Endothelial cell of umbilical vein (primary cell): ENCODE data around the gene ZSWIM4. TPM values are rescaled to one million over a fixed set of nuclear protein-coding genes. Genes with fewer than 3 reads are reported as not detected.
A peak's percentile ranks its signal among the peaks of the same experiment; 100 is the strongest.

ENCODE experiments used
- BruUV-seq: library from RNA; stranded (reverse); fragments of 400-500 nt; replicated peaks from 2 replicates; lab custom pipeline; 2021; lab: Mats Ljungman, UMichigan
- CTCF ChIA-PET: fragments of 300-600, 350-600 bp; sonication (Branson Sonifier 250); formaldehyde crosslinking; loops from one replicate; lab custom pipeline; 2021; ENCODE audit warnings: antibody characterized with exemption, inconsistent platforms; lab: Charles Lee
- POLR2A ChIA-PET: fragments of 300-600, 350-600 bp; sonication (Branson Sonifier 250); formaldehyde crosslinking; loops from one replicate; lab custom pipeline; 2021; ENCODE audit warnings: antibody characterized with exemption, inconsistent platforms; lab: Charles Lee
- DNase-seq: peaks from one replicate; pipeline ENCODE4 v3.0.0-alpha.2; 2011; ENCODE audit warnings: low read depth, low spot score
- FAIRE-seq: peaks from 2 replicates; lab custom pipeline; 2011; peaks lifted over from hg19 to GRCh38; lab: Jason Lieb, UNC
- H2AFZ ChIP-seq: 2 replicates; pipeline ENCODE4 v1.6.0; 2012; ENCODE audit warnings: low read depth, low read length, control low read depth, inconsistent platforms
- H3K27ac ChIP-seq: 2 replicates; pipeline ENCODE4 v1.5.1; 2011; ENCODE audit warnings: low read depth, mild to moderate bottlenecking, control low read depth, low read length, moderate library complexity; ENCODE audit not compliant: insufficient read depth
- H3K27me3 ChIP-seq, 2 experiments: 2 replicates each; pipeline versions ENCODE4 v1.6.0 to v1.6.1; 2011; ENCODE audit warnings: low read length in 2 of 2, mixed read lengths in 1 of 2; ENCODE audit not compliant: control insufficient read depth in 2 of 2, insufficient read depth in 2 of 2
- H3K36me3 ChIP-seq, 2 experiments: 2 replicates in 1 of 2; 3 replicates in 1 of 2; pipeline ENCODE4 v1.5.1; 2011; ENCODE audit warnings: low read length in 2 of 2, mild to moderate bottlenecking in 1 of 2, moderate library complexity in 1 of 2; ENCODE audit not compliant: control insufficient read depth in 2 of 2, insufficient read depth in 2 of 2; ENCODE audit errors: extremely low read depth in 1 of 2
- H3K4me1 ChIP-seq: 3 replicates; pipeline ENCODE4 v1.5.1; 2011; ENCODE audit warnings: mild to moderate bottlenecking, low read length; ENCODE audit not compliant: control insufficient read depth, insufficient read depth; ENCODE audit errors: extremely low read depth
- H3K4me2 ChIP-seq: 2 replicates; pipeline ENCODE4 v1.6.1; 2011; ENCODE audit warnings: low read length, control low read depth, mixed read lengths; ENCODE audit not compliant: insufficient read depth
- H3K4me3 ChIP-seq, 3 experiments: fragments of 200-600 bp in 1 of 3; sonication (generic), shearing (Covaris generic) in 1 of 3; replicated peaks in 1 of 3; 2 replicates each; pipeline ENCODE4 v1.5.1; 2011 to 2016; ENCODE audit warnings: control low read depth in 3 of 3, low read length in 3 of 3, mild to moderate bottlenecking in 2 of 3, inconsistent platforms in 1 of 3, low read depth in 1 of 3, moderate library complexity in 1 of 3; ENCODE audit not compliant: insufficient read depth in 1 of 3
- H3K79me2 ChIP-seq: 2 replicates; pipeline ENCODE4 v1.6.0; 2012; ENCODE audit warnings: low read length, inconsistent platforms; ENCODE audit not compliant: control insufficient read depth, insufficient read depth
- H3K9ac ChIP-seq: replicated peaks from 2 replicates; pipeline ENCODE3; 2011; ENCODE audit warnings: low read length, control low read depth; ENCODE audit not compliant: insufficient read depth; ENCODE audit errors: extremely low read depth
- H3K9me1 ChIP-seq: replicated peaks from 3 replicates; pipeline ENCODE4 v1.6.0; 2011; ENCODE audit warnings: mild to moderate bottlenecking, low read length; ENCODE audit not compliant: control insufficient read depth, insufficient read depth; ENCODE audit errors: extremely low read depth
- H3K9me3 ChIP-seq: replicated peaks from 2 replicates; pipeline ENCODE4 v1.5.1; 2012; ENCODE audit warnings: low read length, inconsistent platforms; ENCODE audit not compliant: control insufficient read depth, insufficient read depth
- H4K20me1 ChIP-seq: replicated peaks from 2 replicates; pipeline ENCODE3; 2011; ENCODE audit warnings: mild to moderate bottlenecking, low read length; ENCODE audit not compliant: control insufficient read depth, insufficient read depth; ENCODE audit errors: extremely low read depth
- POLR2AphosphoS5 ChIP-seq: IDR thresholded peaks from 2 replicates; pipeline ENCODE4 v1.6.1; 2012; ENCODE audit warnings: low read depth, mild to moderate bottlenecking, control low read depth, low read length, moderate library complexity; ENCODE audit not compliant: insufficient read depth
- dilution Hi-C: fragments of 300-500 bp; cut with MboI; formaldehyde crosslinking; loops from one replicate; pipeline ENCODE4 v1.15.0; 2019; ENCODE audit warnings: low sequenced_read_pairs; ENCODE audit not compliant: extremely low pct_ligation_motif_present
- intact Hi-C: fragments of 100-400 bp; cut with micrococcal nuclease; formaldehyde crosslinking; loops from one replicate; pipeline ENCODE4 v1.10.0; 2022
- polyA plus RNA-seq, 4 experiments: library from polyadenylated mRNA; depleted of rRNA in 3 of 4; stranded (reverse) in 3 of 4; unstranded in 1 of 4; fragments of >200 nt; gene quantifications; 2 replicates each; pipeline versions ENCODE4 v1.2.1 to v1.2.3, GENCODE V29; 2011 to 2012; ENCODE audit warnings: missing spikeins in 1 of 4
- total RNA-seq: library from RNA; stranded (reverse); gene quantifications from 2 replicates; pipeline ENCODE4 v1.2.3, GENCODE V29; 2021
- TF ChIP-seq, protein P1 (sequence below): IDR thresholded peaks from 2 replicates; pipeline ENCODE4 v1.6.1; 2011; ENCODE audit not compliant: insufficient read depth, insufficient read length

ZSWIM4 gene
- total and polyA plus RNA-seq, 2 donors (not counting 3 experiments of a cell fraction or from before 2014, with no cell fraction given): 12.7 to 26.6 TPM

DNA sequence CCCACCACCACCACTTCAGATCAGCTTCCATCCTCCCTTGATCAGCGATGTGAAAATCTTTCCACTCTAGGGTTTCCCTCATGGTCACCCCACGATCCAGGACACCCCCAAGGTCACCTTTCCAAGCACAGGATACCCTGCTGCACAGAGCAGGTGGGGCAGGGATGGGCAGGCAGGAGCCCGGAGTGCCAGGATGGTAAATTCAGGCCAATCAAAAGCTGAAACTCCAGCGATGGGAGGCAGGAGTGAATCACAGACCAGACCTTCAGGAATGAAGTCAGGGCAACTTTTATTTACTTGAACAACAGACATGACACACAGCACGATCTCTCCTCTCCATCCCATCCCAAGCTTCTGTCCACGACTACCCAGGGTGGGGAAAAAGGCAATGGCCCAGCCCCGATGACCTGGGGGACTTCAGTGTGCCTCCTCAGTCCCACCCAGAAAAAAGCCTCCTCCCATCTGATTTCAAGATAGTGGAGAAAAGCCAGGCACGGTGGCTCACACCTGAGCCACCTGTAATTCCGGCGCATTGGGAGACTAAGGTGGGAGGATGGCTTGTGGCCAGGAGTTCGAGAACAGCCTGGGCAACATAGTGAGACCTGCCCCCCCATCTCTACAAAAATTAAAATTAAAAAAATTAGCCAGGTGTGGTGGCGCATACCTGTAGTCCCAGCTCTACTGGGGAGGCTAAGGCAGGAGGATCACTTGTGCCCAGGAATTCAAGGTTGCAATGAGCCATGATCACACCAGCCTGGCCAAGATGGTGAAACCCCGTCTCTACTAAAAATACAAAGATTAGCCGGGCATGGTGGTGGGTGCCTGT, 39.2 kb downstream of the ZSWIM4 start:
- CTCF ChIA-PET: interaction anchor here (4.5 kb wide), 1 partner anchor 28 kb away, joined by 77 read pairs; no protein-coding TSS in a partner anchor
- peak; percentile 53 for FAIRE-seq
- Histone ChIP-seq H3K9me1 (no peaks in the 10 kb centered on the region), H3K4me3 (no peak overlapping the region), H3K27ac (peak overlapping the region; percentile 1), H3K4me2 (no peak overlapping the region), H2AFZ (no peak overlapping the region), H3K9me3 (no peaks in the 10 kb centered on the region), H3K4me1 (peaks cover 30% of the 10 kb centered on the region), H3K9ac (no peak overlapping the region), H3K79me2 (peaks cover 33% of the 10 kb centered on the region), H3K27me3 (no peaks in the 10 kb centered on the region), H3K36me3 (peaks cover 6 to 20% of the 10 kb centered on the region in 2 experiments), H4K20me1 (no peaks in the 10 kb centered on the region)
- intact Hi-C loops (no loop called here), dilution Hi-C loops (no loop called here)
- POLR2A ChIA-PET: interaction anchor here (1.6 kb wide), 1 partner anchor 28 kb away, joined by 8 read pairs; no protein-coding TSS in a partner anchor
- BruUV-seq: no TSS peak
- DNase-seq: no peak
- TF ChIP-seq, protein P1, sequence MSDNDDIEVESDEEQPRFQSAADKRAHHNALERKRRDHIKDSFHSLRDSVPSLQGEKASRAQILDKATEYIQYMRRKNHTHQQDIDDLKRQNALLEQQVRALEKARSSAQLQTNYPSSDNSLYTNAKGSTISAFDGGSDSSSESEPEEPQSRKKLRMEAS: no peak

DNA sequence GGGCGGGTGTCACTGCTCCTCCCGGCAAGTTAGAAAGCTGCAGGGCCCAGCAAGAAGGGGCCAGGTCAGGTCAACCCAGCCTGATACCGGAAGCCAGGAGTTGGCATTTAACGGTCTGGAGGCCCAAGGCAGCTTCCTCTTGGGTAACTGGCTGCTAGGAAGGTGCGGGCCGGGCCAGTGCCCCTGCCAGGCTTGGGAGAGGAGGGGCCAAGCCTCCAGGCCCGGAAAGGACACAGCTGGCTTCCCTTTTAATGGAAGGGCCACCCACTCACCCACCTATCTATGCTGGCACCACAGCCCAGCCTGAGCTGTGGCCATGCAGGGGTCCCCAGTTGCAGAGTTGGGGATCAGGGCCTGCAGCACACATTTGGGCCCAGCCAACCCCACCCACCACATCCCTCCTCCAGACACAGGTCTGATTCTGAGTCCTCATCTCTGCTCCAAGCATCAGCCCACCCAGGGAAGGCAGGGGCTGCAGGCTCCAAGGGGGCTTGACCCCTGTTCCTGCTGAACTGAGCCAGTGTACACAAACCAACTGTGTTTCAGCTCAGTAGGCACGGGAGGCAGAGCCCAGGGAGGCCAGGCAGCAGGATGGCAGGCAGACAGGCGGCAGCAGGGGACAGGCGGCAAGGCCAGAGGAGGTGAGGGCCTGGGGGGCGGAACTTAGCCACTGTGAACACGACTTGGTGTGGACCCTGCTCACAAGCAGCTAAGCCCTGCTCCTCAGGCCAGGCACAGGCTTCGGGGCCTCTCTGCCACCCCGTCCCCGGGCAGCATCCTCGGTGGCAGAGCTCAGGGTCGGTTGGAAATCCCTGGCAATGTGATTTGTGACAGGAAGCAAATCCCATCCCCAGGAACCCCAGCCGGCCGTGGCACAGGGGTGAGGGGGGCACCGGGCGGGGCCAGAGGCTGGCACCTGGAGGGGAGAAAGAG, 40.8 kb downstream of the ZSWIM4 start:
- peaks cover 48% of the 10 kb centered on the region for H3K79me2 ChIP-seq
- FAIRE-seq (peak; percentile 59), DNase-seq (no peak)
- BruUV-seq: no TSS peak
- TF ChIP-seq, protein P1: no peak
- TF ChIP-seq POLR2AphosphoS5: peak; percentile 51
- intact Hi-C loops: no loop called here
- peak overlapping the region; percentile 61 for H3K9ac ChIP-seq
- no peak overlapping the region for H3K4me3 ChIP-seq
- H2AFZ ChIP-seq: no peak overlapping the region
- H4K20me1 ChIP-seq: no peaks in the 10 kb centered on the region
- dilution Hi-C loops: no loop called here
- peaks cover 6 to 12% of the 10 kb centered on the region in 2 experiments for H3K36me3 ChIP-seq
- H3K27me3 ChIP-seq: no peaks in the 10 kb centered on the region
- no peaks in the 10 kb centered on the region for H3K9me1 ChIP-seq
- H3K4me1 ChIP-seq: peaks cover 30% of the 10 kb centered on the region
- H3K4me2 ChIP-seq: no peak overlapping the region
- H3K9me3 ChIP-seq: no peaks in the 10 kb centered on the region
- ChIA-PET CTCF (interaction anchor here (0.7 to 4.5 kb wide), 11 partner anchors 17 to 72 kb away, joined by 3 to 77 read pairs (median 6); partner anchors contain the start of genes MRI1 and ZSWIM4), POLR2A (interaction anchor here (0.5 to 2.0 kb wide), 6 partner anchors 11 to 48 kb away, joined by 3 to 16 read pairs (median 8); partner anchors contain the start of gene ZSWIM4)
- H3K27ac ChIP-seq: peak overlapping the region; percentile 74
